Body of pancreas (tissue), 4 donors: Measurements from ENCODE around the gene SPATA18. TPM values are rescaled to one million over a fixed set of nuclear protein-coding genes. Genes with fewer than 3 reads are reported as not detected.

Experiments
- ATAC-seq: fragments of 150-250 bp; one replicate; pipeline ENCODE4 v1.9.1; 2016
- DNase-seq, 4 donors: peaks; one replicate each; pipeline ENCODE4 v3.0.0-alpha.2; 2019
- H3K27ac ChIP-seq, 4 donors: fragments of 200-600 bp; sonication (generic); 1 replicate in 3 of 4; 2 replicates in 1 of 4; pipeline versions ENCODE4 v1.5.1 to v1.6.1; 2016 to 2019; ENCODE audit warnings: mild to moderate bottlenecking in 1 of 4, mixed read lengths in 1 of 4, moderate library complexity in 1 of 4
- H3K27me3 ChIP-seq, 2 donors: fragments of 200-600 bp; sonication (generic); one replicate each; pipeline ENCODE4 v1.6.0; 2016; ENCODE audit warnings: mild to moderate bottlenecking in 1 of 2
- H3K36me3 ChIP-seq, 2 donors: fragments of 200-600 bp; sonication (generic); replicated peaks in 1 of 2; 2 replicates each; pipeline ENCODE4 v1.5.1; 2016; ENCODE audit warnings: low read depth in 2 of 2; ENCODE audit not compliant: insufficient read depth in 1 of 2
- H3K4me1 ChIP-seq: fragments of 200-600 bp; sonication (generic); one replicate; pipeline ENCODE4 v1.6.0; 2016
- H3K4me3 ChIP-seq, 2 donors: fragments of 200-600 bp; sonication (generic); 1 replicate in 1 of 2; 2 replicates in 1 of 2; pipeline ENCODE4 v1.5.1; 2016 to 2019
- H3K9me3 ChIP-seq, 3 donors: fragments of 200-600 bp; sonication (generic); 1 replicate in 2 of 3; 2 replicates in 1 of 3; pipeline ENCODE4 v1.5.1; 2016
- CTCF ChIP-seq, 7 experiments: fragments of 450-650 bp in 4 of 7; fragments of 200-600 bp in 3 of 7; sonication (generic) in 3 of 7; IDR thresholded peaks; one replicate each; pipeline ENCODE4 v1.5.1; 2016 to 2019; ENCODE audit warnings: antibody characterized with exemption in 7 of 7
- POLR2A ChIP-seq, 3 donors: fragments of 450-650 bp; IDR thresholded peaks; one replicate each; pipeline ENCODE4 v1.6.1; 2016; ENCODE audit warnings: antibody characterized with exemption in 3 of 3, mild to moderate bottlenecking in 2 of 3
- WGBS, 2 donors: methylation state at CpG; one replicate each; pipeline ENCODE4 v1.1.5; 2017; 5-methylcytosine and 5-hydroxymethylcytosine counted together
- intact Hi-C: fragments of 100-400 bp; cut with DNase I; formaldehyde crosslinking; loops from one replicate; pipeline ENCODE4 v1.15.1; 2023
- total RNA-seq, 2 donors: library from RNA; depleted of rRNA; stranded (reverse); fragments of >200 nt; gene quantifications; one replicate each; pipeline ENCODE4 v1.1.0, GENCODE V29; 2016

Gene SPATA18
- total RNA-seq, 2 donors from 2014 or later = 4.0 to 8.0 TPM

DNA sequence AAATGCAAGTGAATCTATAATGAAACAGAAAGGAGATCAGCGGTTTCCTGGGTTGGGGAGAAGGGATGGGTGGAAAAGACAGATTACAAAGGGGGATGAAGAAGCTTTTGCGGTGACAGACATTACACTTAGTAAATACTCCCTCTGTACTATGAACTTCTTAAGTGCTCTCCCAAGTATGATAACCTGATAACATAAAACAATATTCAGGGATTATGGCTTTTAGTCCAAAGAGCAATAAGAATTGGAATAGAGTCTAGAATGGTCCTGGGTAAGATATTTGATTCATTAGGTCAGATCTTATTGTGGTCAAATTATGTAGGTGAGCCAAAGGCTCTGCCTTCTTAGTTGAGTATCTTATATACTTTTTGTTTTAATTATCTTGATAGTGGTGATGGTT is 40.1 kb upstream of the SPATA18 start:
- 95 to 100% methylated on average over 2 of the region's 2 CpGs for WGBS, 2 donors
- Histone ChIP-seq H3K9me3 (no peaks in the 10 kb centered on the region), H3K36me3 (no peaks in the 10 kb centered on the region), H3K4me3 (no peak overlapping the region), H3K27ac (no peak overlapping the region), H3K4me1 (no peaks in the 10 kb centered on the region), H3K27me3 (no peaks in the 10 kb centered on the region)
- intact Hi-C loops = no loop called here
- TF ChIP-seq CTCF (IDR thresholded peaks at IDR 0.05) = no peak
- no peak for TF ChIP-seq POLR2A (IDR thresholded peaks at IDR 0.05)
- DNase-seq (no peak), ATAC-seq (no peak)

DNA sequence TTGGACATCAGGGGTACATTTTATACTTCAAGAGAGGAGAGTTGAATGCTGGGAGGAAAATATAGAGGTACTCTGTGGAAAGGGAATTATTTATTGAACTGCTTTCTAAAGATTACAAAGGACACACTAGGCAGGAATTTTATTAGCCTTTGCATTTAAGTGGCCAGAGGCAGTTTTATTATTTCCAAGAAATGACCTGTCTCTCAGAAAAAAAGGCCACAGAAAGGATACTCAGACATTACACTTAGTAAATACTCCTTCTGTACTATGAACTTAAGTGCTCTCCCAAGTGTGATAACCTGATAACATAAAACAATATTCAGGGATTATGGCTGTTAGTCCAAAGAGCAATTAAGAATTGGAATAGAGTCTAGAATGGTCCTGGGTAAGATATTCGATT is 38.5 kb upstream of the SPATA18 start:
- peaks cover 3% of the 10 kb centered on the region for H3K4me1 ChIP-seq
- no peak overlapping the region for H3K4me3 ChIP-seq
- H3K9me3 ChIP-seq = no peaks in the 10 kb centered on the region
- no peak overlapping the region for H3K27ac ChIP-seq
- H3K27me3 ChIP-seq = no peaks in the 10 kb centered on the region
- TF ChIP-seq CTCF (IDR thresholded peaks at IDR 0.05) (no peak), POLR2A (IDR thresholded peaks at IDR 0.05) (no peak)
- ATAC-seq (no peak), DNase-seq (no peak)
- H3K36me3 ChIP-seq = no peaks in the 10 kb centered on the region
- 66 to 74% methylated on average over 1 of the region's 1 CpG for WGBS, 2 donors
- intact Hi-C loops = no loop called here

GRCh38 chr4:52014903-52015302 is 36.2 kb upstream of the SPATA18 start:
- DNase-seq = no peak
- no peaks in the 10 kb centered on the region for H3K27me3 ChIP-seq
- H3K4me3 ChIP-seq = no peak overlapping the region
- H3K9me3 ChIP-seq = no peaks in the 10 kb centered on the region
- no peak overlapping the region for H3K27ac ChIP-seq
- ATAC-seq = no peak
- WGBS, 2 donors = 45 to 73% methylated on average over 1 of the region's 1 CpG
- no peaks in the 10 kb centered on the region for H3K36me3 ChIP-seq
- intact Hi-C loops = no loop called here
- no peak for TF ChIP-seq CTCF (IDR thresholded peaks at IDR 0.05)
- no peak for TF ChIP-seq POLR2A (IDR thresholded peaks at IDR 0.05)
- H3K4me1 ChIP-seq = peaks cover 8% of the 10 kb centered on the region

DNA sequence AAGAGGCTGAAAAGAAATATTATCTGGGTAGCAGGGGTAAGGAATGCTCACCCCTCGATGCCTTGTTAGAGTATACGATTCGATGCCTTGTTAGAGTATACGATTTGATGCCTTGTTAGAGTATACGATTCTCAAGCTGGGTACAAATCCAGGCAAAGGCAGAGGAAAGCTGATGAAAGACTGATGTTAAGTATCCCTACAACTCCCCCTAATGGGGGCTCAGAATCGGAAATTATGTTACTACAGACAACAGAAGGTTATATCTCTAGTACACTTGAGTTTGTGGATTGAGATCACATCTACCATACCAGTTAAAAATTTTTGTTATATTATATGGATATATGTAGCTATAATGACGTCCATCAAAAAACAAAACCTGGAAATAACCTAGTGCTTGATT is 35.7 kb upstream of the SPATA18 start:
- TF ChIP-seq POLR2A (IDR thresholded peaks at IDR 0.05) (no peak), CTCF (IDR thresholded peaks at IDR 0.05) (peak in 2 of 7 experiments; percentile 9 to 24)
- ATAC-seq (no peak), DNase-seq (peak in 1 of 4 donors; percentile 11)
- intact Hi-C loops = no loop called here
- 64 to 65% methylated on average over 7 of the region's 7 CpGs for WGBS, 2 donors
- Histone ChIP-seq H3K27me3 (no peaks in the 10 kb centered on the region), H3K36me3 (no peaks in the 10 kb centered on the region), H3K4me1 (peaks cover 8% of the 10 kb centered on the region), H3K9me3 (no peaks in the 10 kb centered on the region), H3K4me3 (no peak overlapping the region), H3K27ac (no peak overlapping the region)

DNA sequence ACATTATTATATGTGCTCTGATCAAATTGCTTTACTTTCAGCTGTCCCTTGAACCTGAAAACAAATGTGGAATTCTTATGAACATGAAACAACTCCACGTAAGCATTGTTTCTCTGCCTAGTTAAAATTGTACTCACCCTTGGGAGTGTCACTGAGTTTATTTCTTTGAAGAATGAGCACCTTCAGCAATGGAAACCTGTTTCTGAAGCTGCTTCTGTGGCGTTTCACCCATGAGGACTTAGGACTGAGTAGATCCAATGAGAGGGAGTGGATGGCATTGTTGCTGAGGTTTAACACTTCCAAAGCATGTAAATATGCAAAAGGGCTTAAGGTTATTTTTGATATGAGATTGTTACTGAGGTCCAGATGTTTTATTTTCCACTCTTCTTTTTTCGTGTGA is 34.1 kb upstream of the SPATA18 start:
- no peak for DNase-seq
- H3K27ac ChIP-seq = no peak overlapping the region
- H3K27me3 ChIP-seq = no peaks in the 10 kb centered on the region
- no peaks in the 10 kb centered on the region for H3K36me3 ChIP-seq
- no peaks in the 10 kb centered on the region for H3K9me3 ChIP-seq
- 68 to 69% methylated on average over 3 of the region's 3 CpGs for WGBS, 2 donors
- no peak overlapping the region for H3K4me3 ChIP-seq
- intact Hi-C loops = no loop called here
- ATAC-seq = no peak
- TF ChIP-seq CTCF (IDR thresholded peaks at IDR 0.05) = no peak
- no peak for TF ChIP-seq POLR2A (IDR thresholded peaks at IDR 0.05)
- peaks cover 8% of the 10 kb centered on the region for H3K4me1 ChIP-seq
